ENCODE data around the gene AQP2. TPM values are rescaled to one million over a fixed set of nuclear protein-coding genes. Genes with fewer than 3 reads are reported as not detected.
"Not testable (repeated sequence)": the region's sequence is repeated elsewhere in the genome, so short reads cannot be mapped to it uniquely, and the experiment has no call there.

The AQP2 gene
- total RNA-seq, 1 donor: not detected

DNA sequence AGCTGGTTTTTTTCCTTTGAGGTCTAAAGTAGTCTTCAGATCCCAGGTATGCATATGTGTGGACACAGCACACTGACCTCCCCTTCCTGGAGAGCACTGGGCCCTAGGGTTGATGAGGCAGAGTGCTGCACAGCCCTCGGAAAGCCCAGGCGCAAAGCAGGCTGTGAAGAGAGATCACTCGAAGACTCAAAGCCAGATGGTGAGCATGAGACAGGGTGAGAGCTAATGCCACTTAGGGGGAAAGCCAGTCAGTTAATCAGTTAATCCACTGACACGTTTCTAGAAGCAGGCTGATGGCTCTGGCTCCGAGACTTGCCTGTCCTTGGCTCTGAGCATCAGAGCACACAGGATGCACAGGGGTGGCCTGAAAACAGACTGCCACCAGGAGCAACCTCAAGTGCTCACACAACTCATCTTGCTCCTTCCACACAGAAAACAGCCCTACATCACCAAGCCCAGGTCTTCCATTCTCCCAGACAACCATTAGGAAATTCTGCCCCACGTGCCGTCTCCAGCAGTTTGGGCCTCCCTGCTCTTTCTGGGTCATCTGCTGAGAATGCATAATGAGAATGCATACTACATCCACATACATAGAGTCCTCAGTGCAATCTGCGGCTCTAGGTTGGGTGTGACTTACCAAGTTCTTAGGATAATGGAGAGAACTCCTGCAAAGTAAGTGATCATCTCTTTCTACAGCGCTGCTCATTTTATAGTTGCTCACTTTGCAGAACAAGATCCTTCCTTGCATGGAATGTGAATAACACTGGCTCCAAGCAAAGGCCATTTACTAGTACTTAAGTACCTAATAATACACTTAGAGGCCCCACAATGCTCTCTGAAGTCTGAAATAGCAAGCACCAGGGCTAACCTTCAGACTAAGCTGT, 34.2 kb downstream of the AQP2 start:
- no peak overlapping the region for H3K4me3 ChIP-seq (ENCODE audit: low read depth, low read length)
- DNase-seq (ENCODE audit: low read depth): no peak
- TF ChIP-seq, protein P1, sequence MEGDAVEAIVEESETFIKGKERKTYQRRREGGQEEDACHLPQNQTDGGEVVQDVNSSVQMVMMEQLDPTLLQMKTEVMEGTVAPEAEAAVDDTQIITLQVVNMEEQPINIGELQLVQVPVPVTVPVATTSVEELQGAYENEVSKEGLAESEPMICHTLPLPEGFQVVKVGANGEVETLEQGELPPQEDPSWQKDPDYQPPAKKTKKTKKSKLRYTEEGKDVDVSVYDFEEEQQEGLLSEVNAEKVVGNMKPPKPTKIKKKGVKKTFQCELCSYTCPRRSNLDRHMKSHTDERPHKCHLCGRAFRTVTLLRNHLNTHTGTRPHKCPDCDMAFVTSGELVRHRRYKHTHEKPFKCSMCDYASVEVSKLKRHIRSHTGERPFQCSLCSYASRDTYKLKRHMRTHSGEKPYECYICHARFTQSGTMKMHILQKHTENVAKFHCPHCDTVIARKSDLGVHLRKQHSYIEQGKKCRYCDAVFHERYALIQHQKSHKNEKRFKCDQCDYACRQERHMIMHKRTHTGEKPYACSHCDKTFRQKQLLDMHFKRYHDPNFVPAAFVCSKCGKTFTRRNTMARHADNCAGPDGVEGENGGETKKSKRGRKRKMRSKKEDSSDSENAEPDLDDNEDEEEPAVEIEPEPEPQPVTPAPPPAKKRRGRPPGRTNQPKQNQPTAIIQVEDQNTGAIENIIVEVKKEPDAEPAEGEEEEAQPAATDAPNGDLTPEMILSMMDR (IDR thresholded peaks at IDR 0.05; ENCODE audit: insufficient read depth, low read depth, low read length): no peak

- no peak overlapping the region for H3K4me3 ChIP-seq (ENCODE audit: low read depth, low read length)
- DNase-seq (ENCODE audit: low read depth): no peak
- TF ChIP-seq, protein P1 (IDR thresholded peaks at IDR 0.05; ENCODE audit: insufficient read depth, low read depth, low read length): no peak
Measured at GRCh38 chr12:49985981-49986380, 35.4 kb downstream of the AQP2 start.

- not testable (repeated sequence) for DNase-seq (ENCODE audit: low read depth)
Measured at GRCh38 chr12:49986476-49986875, 35.9 kb downstream of the AQP2 start.

GRCh38 chr12:49987625-49988303, 37.2 kb downstream of the AQP2 start:
- no peak for DNase-seq (ENCODE audit: low read depth)
- TF ChIP-seq, protein P1 (IDR thresholded peaks at IDR 0.05; ENCODE audit: insufficient read depth, low read depth, low read length): no peak
- no peak overlapping the region for H3K4me3 ChIP-seq (ENCODE audit: low read depth, low read length)

More at GRCh38 chr12:49986476-49986875, 35.9 kb downstream of the AQP2 start:
- not testable (repeated sequence) for H3K4me3 ChIP-seq (ENCODE audit: low read depth, low read length)

DNA sequence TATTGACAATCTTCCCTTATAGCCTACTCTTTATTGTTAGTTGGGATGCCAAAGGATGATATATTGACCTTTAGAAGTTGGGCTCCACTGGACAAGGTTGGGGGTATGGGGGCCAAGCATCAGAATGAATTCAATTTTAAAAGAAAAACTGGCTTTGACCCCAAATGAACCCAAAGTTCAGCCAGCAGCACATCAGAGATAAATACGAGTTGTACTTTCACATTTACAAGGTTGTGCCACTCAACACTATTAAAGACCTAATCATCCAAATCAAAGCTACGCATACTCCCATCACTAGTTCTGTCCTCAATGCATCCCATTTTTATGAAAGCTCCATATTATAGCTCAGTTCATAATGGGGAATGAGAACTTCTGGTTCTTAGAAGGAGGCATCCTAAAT, 38.9 kb downstream of the AQP2 start:
- not testable (repeated sequence) for H3K4me3 ChIP-seq (ENCODE audit: low read depth, low read length); DNase-seq (ENCODE audit: low read depth)

DNA sequence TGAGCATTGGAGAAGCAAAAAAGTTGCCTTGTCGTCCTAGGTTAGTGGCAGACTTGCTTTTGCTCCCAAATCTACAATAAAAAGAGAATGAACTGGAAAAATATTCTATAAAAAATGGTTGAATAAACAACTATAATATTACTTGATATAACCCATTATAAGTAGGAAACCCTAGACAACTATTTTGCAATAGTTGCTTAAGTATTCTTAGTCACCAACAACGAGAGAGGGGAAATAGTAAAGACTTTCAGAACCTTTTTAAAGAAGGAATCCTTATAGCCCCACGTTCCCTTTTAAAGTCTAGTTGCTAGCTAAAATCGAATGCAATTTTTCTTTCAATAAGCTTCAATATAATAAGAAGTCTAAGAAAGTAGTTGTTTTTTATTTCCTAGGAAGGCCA, 39.7 kb downstream of the AQP2 start:
- TF ChIP-seq, protein P1 (IDR thresholded peaks at IDR 0.05; ENCODE audit: insufficient read depth, low read depth, low read length): no peak
- H3K4me3 ChIP-seq (ENCODE audit: low read depth, low read length): no peak overlapping the region
- peak; percentile 62 for DNase-seq (ENCODE audit: low read depth)

DNA sequence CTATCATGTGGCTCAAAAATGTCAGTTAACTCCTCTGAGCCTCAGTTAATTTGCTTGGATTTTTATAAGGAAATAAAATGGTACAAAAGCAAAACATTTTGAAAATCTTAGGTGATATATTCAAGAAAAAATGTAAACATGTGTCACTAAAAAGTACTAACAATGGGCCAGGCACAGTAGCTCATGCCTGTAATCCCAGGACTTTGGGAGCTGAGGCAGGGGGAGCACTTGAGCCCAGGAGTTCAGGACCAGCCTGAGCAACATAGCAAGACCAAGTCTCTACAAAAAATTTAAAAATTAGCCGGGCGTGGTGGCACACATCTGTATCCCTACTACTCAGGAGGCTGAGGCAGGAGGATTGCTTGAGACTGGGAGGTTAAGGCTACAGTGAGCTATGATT, 47.9 kb downstream of the AQP2 start:
- H3K4me3 ChIP-seq (ENCODE audit: low read depth, low read length): no peak overlapping the region
- DNase-seq (ENCODE audit: low read depth): peak; percentile 53
- TF ChIP-seq, protein P1 (IDR thresholded peaks at IDR 0.05; ENCODE audit: insufficient read depth, low read depth, low read length): peak; percentile 22
